ENCODE data around the gene AP5Z1. TPM values are rescaled to one million over a fixed set of nuclear protein-coding genes. Genes with fewer than 3 reads are reported as not detected.

AP5Z1 gene
- polyA plus RNA-seq, 1 donor from 2014 or later: 37.7 TPM

DNA sequence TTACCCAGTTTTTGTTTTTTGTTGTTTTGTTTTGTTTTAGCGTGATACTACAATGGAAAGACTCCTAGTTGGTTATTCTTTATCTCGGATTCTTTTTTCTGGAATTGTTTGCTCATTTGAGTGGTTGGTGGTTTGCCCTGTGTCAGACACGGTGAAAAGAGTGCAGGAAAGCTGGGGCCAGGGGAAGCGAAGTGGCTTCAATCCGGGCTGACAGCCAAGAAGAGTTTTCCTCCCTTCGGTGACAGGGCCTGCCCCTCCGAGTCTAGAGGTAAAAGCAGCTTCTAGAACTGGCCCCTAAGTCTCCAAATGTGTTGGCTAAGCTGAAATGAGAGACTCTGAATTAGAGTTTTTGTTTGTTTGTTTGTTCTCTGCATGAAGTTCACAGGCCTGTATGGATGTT is 5.7 kb upstream of the AP5Z1 start:
- no peak overlapping the region for H3K27ac Mint-ChIP-seq
- no peaks in the 10 kb centered on the region for H3K36me3 Mint-ChIP-seq

GRCh38 chr7:4770886-4771285 is 4.5 kb upstream of the AP5Z1 start:
- Mint-ChIP-seq H3K27me3 (no peaks in the 10 kb centered on the region), H3K36me3 (no peaks in the 10 kb centered on the region), H3K4me1 (peaks cover 14 to 16% (median 16%) of the 10 kb centered on the region in 3 donors), H3K9me3 (no peaks in the 10 kb centered on the region), H3K27ac (peak overlapping the region in 1 of 3 donors; percentile 39), H3K4me3 (peak overlapping the region in 1 of 4 donors; percentile 43)

More for the DNA sequence above, 5.7 kb upstream of the AP5Z1 start:
- Mint-ChIP-seq H3K27me3 (no peaks in the 10 kb centered on the region), H3K4me3 (no peak overlapping the region), H3K4me1 (peaks cover 4 to 12% (median 11%) of the 10 kb centered on the region in 3 donors), H3K9me3 (no peaks in the 10 kb centered on the region)

DNA sequence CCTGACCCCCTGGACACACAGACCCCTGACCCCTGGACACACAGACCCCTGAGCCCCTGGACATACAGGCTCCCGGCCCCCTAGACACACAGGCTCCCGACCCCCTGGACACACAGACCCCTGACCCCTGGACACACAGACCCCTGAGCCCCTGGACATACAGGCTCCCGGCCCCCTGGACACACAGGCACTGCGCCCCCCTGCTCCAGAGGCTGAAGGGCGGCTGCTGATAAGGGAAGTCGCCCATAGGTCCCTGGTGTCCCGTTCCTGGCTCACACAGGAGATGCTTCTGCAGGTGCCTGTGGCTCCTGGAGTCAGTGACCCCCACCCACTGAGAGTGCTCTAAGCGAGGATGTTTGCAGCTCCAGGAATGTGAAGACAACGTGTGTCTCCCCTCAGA is 3.7 kb upstream of the AP5Z1 start:
- Mint-ChIP-seq H3K27me3 (no peaks in the 10 kb centered on the region), H3K36me3 (no peaks in the 10 kb centered on the region), H3K9me3 (no peaks in the 10 kb centered on the region), H3K4me1 (peaks cover 18 to 21% (median 20%) of the 10 kb centered on the region in 3 donors), H3K27ac (no peak overlapping the region), H3K4me3 (no peak overlapping the region)

- Mint-ChIP-seq H3K9me3 (no peaks in the 10 kb centered on the region), H3K27me3 (no peaks in the 10 kb centered on the region), H3K4me1 (peaks cover 23 to 25% (median 23%) of the 10 kb centered on the region in 3 donors), H3K27ac (peak overlapping the region in 1 of 3 donors; percentile 20), H3K4me3 (no peak overlapping the region), H3K36me3 (no peaks in the 10 kb centered on the region)
Observed at GRCh38 chr7:4772306-4772705, 3.1 kb upstream of the AP5Z1 start.

GRCh38 chr7:4774007-4774406 is 1.4 kb upstream of the AP5Z1 start:
- Mint-ChIP-seq H3K4me1 (peaks cover 27 to 35% (median 28%) of the 10 kb centered on the region in 3 donors), H3K4me3 (peak overlapping the region; percentile 95 to 100 (median 98)), H3K27me3 (no peaks in the 10 kb centered on the region), H3K27ac (peak overlapping the region; percentile 92 to 99 (median 99)), H3K36me3 (no peaks in the 10 kb centered on the region), H3K9me3 (no peaks in the 10 kb centered on the region)

DNA sequence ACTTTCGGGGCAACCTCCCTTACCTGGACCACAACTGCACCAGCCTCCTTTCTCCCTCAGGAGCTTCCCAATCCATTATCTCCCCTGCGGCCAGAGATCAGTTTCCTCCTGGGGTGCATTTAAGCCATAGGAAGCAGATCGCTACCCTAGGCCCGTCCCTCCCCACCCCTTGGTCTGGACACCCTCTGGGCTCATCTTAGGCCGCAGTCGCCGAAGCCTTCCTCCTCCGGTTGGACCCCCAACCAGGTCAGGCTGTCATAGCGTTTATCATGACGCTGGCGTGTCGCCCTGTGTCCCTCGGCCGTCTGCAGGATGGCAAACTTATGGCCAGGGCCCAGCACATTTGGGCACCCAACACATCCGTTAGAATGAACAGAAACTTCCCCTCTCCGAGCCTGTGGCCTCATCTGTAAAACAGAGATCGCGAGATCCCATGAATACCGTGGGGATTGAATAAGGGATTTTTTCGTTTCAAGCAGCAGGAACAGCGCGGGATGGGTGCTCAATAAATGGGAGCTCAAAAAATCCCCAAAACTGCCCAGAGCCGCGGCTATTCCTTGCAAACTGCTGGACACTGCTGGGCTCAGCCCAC is 669 bp upstream of the AP5Z1 start:
- Mint-ChIP-seq H3K27me3 (no peaks in the 10 kb centered on the region), H3K9me3 (no peaks in the 10 kb centered on the region), H3K27ac (peak overlapping the region; percentile 92 to 99 (median 99)), H3K36me3 (no peaks in the 10 kb centered on the region), H3K4me1 (peaks cover 27 to 35% (median 28%) of the 10 kb centered on the region in 3 donors), H3K4me3 (peak overlapping the region; percentile 95 to 100 (median 98))

DNA sequence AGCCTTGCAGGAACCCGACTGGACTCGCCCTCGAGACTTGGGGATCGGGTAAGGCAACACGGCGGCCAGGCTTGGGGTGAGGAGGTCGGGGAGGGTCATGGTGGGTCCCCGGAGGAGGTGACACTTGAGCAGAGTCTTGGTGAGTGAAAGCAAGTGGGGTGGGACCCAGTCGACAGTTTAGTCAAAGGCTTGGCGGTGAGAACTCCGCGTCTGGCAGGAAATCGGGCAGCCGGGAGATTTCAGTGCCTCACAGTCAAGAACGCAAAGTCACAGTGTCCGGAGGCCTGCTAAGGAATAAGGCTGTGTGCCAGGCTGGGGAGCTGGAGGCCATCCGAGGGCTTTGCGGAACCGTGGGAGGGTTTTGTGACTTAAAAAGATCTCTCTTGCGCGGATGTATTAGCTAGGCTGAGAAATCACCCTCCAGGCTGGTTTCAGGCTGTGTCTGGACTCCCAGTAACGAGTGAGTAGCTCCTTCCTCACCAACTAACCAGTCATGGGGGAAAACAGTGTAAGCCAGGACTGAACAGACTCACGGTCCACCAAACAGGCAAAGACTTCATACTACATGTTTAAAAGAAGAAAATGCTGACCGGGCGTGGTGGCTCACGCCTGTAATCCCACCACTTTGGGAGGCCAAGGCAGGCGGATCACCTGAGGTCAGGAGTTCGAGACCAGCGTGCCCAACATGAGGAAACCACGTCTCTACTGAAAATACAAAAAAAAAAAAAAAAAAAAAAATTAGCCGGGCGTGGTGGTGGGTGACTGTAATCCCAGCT is 613 bp downstream of the AP5Z1 start:
- peak overlapping the region; percentile 92 to 99 (median 99) for H3K27ac Mint-ChIP-seq
- peaks cover 25 to 35% (median 28%) of the 10 kb centered on the region in 3 donors for H3K4me1 Mint-ChIP-seq
- H3K36me3 Mint-ChIP-seq: no peaks in the 10 kb centered on the region
- H3K4me3 Mint-ChIP-seq: peak overlapping the region; percentile 95 to 100 (median 98)
- no peaks in the 10 kb centered on the region for H3K9me3 Mint-ChIP-seq
- H3K27me3 Mint-ChIP-seq: no peaks in the 10 kb centered on the region

GRCh38 chr7:4779118-4779517 is 3.7 kb downstream of the AP5Z1 start:
- H3K36me3 Mint-ChIP-seq: no peaks in the 10 kb centered on the region
- no peaks in the 10 kb centered on the region for H3K27me3 Mint-ChIP-seq
- H3K4me3 Mint-ChIP-seq: no peak overlapping the region
- peaks cover 22 to 29% (median 28%) of the 10 kb centered on the region in 3 donors for H3K4me1 Mint-ChIP-seq
- H3K9me3 Mint-ChIP-seq: no peaks in the 10 kb centered on the region
- no peak overlapping the region for H3K27ac Mint-ChIP-seq

DNA sequence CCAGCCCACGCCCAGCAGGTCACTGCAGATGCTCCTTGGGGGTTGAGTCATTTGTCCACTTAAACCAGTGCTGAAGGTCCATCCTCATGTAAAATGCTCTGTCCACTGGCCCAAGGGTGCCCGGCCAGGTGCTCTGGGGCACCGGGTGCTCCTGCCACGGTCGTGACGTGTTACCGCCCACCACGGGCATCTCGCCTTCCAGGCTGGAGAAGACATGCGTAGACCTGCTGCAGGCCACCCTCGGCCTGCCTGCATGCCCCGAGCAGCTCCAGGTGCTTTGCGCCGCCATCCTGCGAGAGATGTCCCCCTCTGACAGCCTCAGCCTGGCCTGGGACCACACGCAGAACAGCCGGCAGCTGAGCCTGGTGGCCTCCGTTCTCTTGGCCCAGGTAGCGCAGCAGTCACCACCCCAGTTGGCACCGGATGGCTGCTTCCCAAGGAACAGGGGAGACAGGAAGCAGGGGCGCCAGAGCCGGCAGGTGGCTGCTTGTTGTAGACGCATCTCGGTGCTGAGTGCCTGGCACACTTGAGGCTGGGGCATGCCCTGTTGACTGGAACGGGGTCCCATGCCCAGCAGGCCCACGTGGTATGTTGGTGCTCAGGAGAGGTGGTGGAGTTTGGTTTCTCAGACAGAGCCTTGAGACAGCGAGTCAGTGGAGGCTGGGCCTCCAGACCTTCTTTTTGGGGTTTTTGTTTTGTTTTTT is 6.1 kb downstream of the AP5Z1 start:
- no peak overlapping the region for H3K27ac Mint-ChIP-seq
- H3K27me3 Mint-ChIP-seq: no peaks in the 10 kb centered on the region
- H3K4me1 Mint-ChIP-seq: peaks cover 7 to 16% (median 11%) of the 10 kb centered on the region in 3 donors
- H3K9me3 Mint-ChIP-seq: no peaks in the 10 kb centered on the region
- no peaks in the 10 kb centered on the region for H3K36me3 Mint-ChIP-seq
- no peak overlapping the region for H3K4me3 Mint-ChIP-seq

- Mint-ChIP-seq H3K27ac (no peak overlapping the region), H3K27me3 (no peaks in the 10 kb centered on the region), H3K4me3 (no peak overlapping the region), H3K4me1 (peaks cover 4 to 9% (median 4%) of the 10 kb centered on the region in 3 donors), H3K9me3 (no peaks in the 10 kb centered on the region), H3K36me3 (no peaks in the 10 kb centered on the region)
Observed at GRCh38 chr7:4782333-4783291, 7.2 kb downstream of the AP5Z1 start.

- H3K27ac Mint-ChIP-seq: no peak overlapping the region
- no peaks in the 10 kb centered on the region for H3K27me3 Mint-ChIP-seq
- no peak overlapping the region for H3K4me3 Mint-ChIP-seq
- H3K4me1 Mint-ChIP-seq: peaks cover 0 to 2% (median 2%) of the 10 kb centered on the region in 3 donors
- no peaks in the 10 kb centered on the region for H3K36me3 Mint-ChIP-seq
- no peaks in the 10 kb centered on the region for H3K9me3 Mint-ChIP-seq
Observed at GRCh38 chr7:4783292-4783652, 7.8 kb downstream of the AP5Z1 start.

GRCh38 chr7:4783762-4784351 is 8.4 kb downstream of the AP5Z1 start:
- Mint-ChIP-seq H3K36me3 (no peaks in the 10 kb centered on the region), H3K27ac (no peak overlapping the region), H3K4me3 (no peak overlapping the region), H3K9me3 (no peaks in the 10 kb centered on the region), H3K27me3 (no peaks in the 10 kb centered on the region), H3K4me1 (no peaks in the 10 kb centered on the region)

- Mint-ChIP-seq H3K27ac (no peak overlapping the region), H3K4me3 (no peak overlapping the region), H3K36me3 (no peaks in the 10 kb centered on the region), H3K9me3 (no peaks in the 10 kb centered on the region), H3K4me1 (no peaks in the 10 kb centered on the region), H3K27me3 (no peaks in the 10 kb centered on the region)
Observed at GRCh38 chr7:4784799-4785198, 9.4 kb downstream of the AP5Z1 start.

DNA sequence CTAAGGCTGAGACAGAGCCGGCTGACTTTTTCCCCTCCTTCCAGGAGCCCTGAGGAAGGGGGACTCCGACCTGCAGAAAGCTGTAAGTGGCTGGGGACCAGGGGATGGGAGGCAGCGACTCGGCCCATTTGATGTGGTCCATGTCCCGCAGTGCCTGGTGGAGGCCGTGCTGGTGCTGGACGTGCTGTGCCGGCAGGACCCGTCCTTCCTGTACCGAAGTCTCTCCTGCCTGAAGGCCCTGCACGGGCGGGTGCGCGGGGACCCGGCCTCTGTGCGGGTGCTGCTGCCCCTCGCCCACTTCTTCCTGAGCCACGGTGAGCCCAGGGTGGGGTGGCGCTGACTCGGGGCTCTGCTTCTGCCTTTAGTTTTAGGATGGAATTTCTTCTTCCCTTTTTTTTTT is 9.9 kb downstream of the AP5Z1 start:
- no peaks in the 10 kb centered on the region for H3K4me1 Mint-ChIP-seq
- no peak overlapping the region for H3K4me3 Mint-ChIP-seq
- H3K36me3 Mint-ChIP-seq: peaks cover 1% of the 10 kb centered on the region
- no peaks in the 10 kb centered on the region for H3K27me3 Mint-ChIP-seq
- H3K9me3 Mint-ChIP-seq: no peaks in the 10 kb centered on the region
- H3K27ac Mint-ChIP-seq: no peak overlapping the region
